ENCODE results near the gene CFAP74. TPM values are rescaled to one million over a fixed set of nuclear protein-coding genes. Genes with fewer than 3 reads are reported as not detected.

Gene CFAP74
- total RNA-seq, 1 experiment from 2014 or later, result not detected

- ATAC-seq (peak; percentile 16), DNase-seq (no peak)
- H3K9me2 ChIP-seq (replicated peaks; ENCODE audit: low read length), result no peaks in the 10 kb centered on the region
- peaks cover 26% of the 10 kb centered on the region for H3K4me1 ChIP-seq (ENCODE audit: insufficient read depth, low read length)
- no peak overlapping the region for H3K27ac ChIP-seq (ENCODE audit: low read length)
- H3K4me2 ChIP-seq (ENCODE audit: low read length), result peak overlapping the region; percentile 44
- ChIA-PET CTCF (interaction anchor here (1.3 kb wide), 1 partner anchor 11 kb away, joined by 5 read pairs; no protein-coding TSS in a partner anchor), POLR2A (ENCODE audit: unreplicated experiment) (interaction anchor here (0.6 kb wide), 1 partner anchor 19 kb away, joined by 11 read pairs; no protein-coding TSS in a partner anchor)
- no TSS peak for BruUV-seq (replicated peaks)
- no peaks in the 10 kb centered on the region for H3K9me3 ChIP-seq (ENCODE audit: low read length)
- no peaks in the 10 kb centered on the region for H3F3A ChIP-seq (ENCODE audit: low read length, unreplicated experiment)
- TF ChIP-seq CTCF (conservative IDR thresholded peaks at IDR 0.05; ENCODE audit: low read depth, low read length) (no peak), EZH2 (IDR thresholded peaks at IDR 0.05; ENCODE audit: low read length, unreplicated experiment) (no peak), EZH2phosphoT487 (IDR thresholded peaks at IDR 0.05; ENCODE audit: borderline replicate concordance, low read length) (no peak)
- H4K20me1 ChIP-seq (ENCODE audit: low read length), result peaks cover 5% of the 10 kb centered on the region
- H3K4me3 ChIP-seq (ENCODE audit: low read length), result no peak overlapping the region
- H3K79me2 ChIP-seq (ENCODE audit: low read length), result peaks cover 20% of the 10 kb centered on the region
- no peaks in the 10 kb centered on the region for H3K27me3 ChIP-seq (ENCODE audit: low read length)
- no peak overlapping the region for H3K9ac ChIP-seq (ENCODE audit: low read length)
- intact Hi-C loops (cut with micrococcal nuclease), result no loop called here
- no peaks in the 10 kb centered on the region for H3K36me3 ChIP-seq (ENCODE audit: low read depth, low read length)
- peak overlapping the region; percentile 21; the same call in 1 of the 2 replicates for H2AFZ ChIP-seq (ENCODE audit: low read length)
Measured at GRCh38 chr1:1894354-1895059, 109.1 kb downstream of the CFAP74 start.

GRCh38 chr1:1893997-1894353 lies 109.6 kb downstream of the CFAP74 start:
- intact Hi-C loops (cut with micrococcal nuclease), result no loop called here
- Histone ChIP-seq H2AFZ (ENCODE audit: low read length) (no peak overlapping the region), H3K9ac (ENCODE audit: low read length) (no peak overlapping the region), H3K9me2 (replicated peaks; ENCODE audit: low read length) (no peaks in the 10 kb centered on the region), H3K27me3 (ENCODE audit: low read length) (no peaks in the 10 kb centered on the region), H4K20me1 (ENCODE audit: low read length) (peaks cover 10% of the 10 kb centered on the region), H3K4me2 (ENCODE audit: low read length) (no peak overlapping the region), H3F3A (ENCODE audit: low read length, unreplicated experiment) (no peaks in the 10 kb centered on the region), H3K4me3 (ENCODE audit: low read length) (no peak overlapping the region), H3K27ac (ENCODE audit: low read length) (no peak overlapping the region), H3K4me1 (ENCODE audit: insufficient read depth, low read length) (peaks cover 29% of the 10 kb centered on the region), H3K79me2 (ENCODE audit: low read length) (peaks cover 26% of the 10 kb centered on the region), H3K9me3 (ENCODE audit: low read length) (no peaks in the 10 kb centered on the region), H3K36me3 (ENCODE audit: low read depth, low read length) (no peaks in the 10 kb centered on the region)
- ChIA-PET CTCF (no interaction called here), POLR2A (ENCODE audit: unreplicated experiment) (no interaction called here)
- TF ChIP-seq CTCF (conservative IDR thresholded peaks at IDR 0.05; ENCODE audit: low read depth, low read length) (no peak), EZH2phosphoT487 (IDR thresholded peaks at IDR 0.05; ENCODE audit: borderline replicate concordance, low read length) (no peak), EZH2 (IDR thresholded peaks at IDR 0.05; ENCODE audit: low read length, unreplicated experiment) (no peak)
- DNase-seq, result no peak
- ATAC-seq, result no peak
- BruUV-seq (replicated peaks), result no TSS peak

GRCh38 chr1:1893291-1893985 lies 110.1 kb downstream of the CFAP74 start:
- intact Hi-C loops (cut with micrococcal nuclease), result no loop called here
- ATAC-seq (no peak), DNase-seq (no peak)
- no peak overlapping the region for H3K9ac ChIP-seq (ENCODE audit: low read length)
- TF ChIP-seq CTCF (conservative IDR thresholded peaks at IDR 0.05; ENCODE audit: low read depth, low read length), result no peak
- no peak overlapping the region for H3K4me2 ChIP-seq (ENCODE audit: low read length)
- no peak overlapping the region for H3K27ac ChIP-seq (ENCODE audit: low read length)
- H3K79me2 ChIP-seq (ENCODE audit: low read length), result peaks cover 31% of the 10 kb centered on the region
- H3K4me1 ChIP-seq (ENCODE audit: insufficient read depth, low read length), result peaks cover 35% of the 10 kb centered on the region
- H4K20me1 ChIP-seq (ENCODE audit: low read length), result peaks cover 15% of the 10 kb centered on the region
- H3K9me3 ChIP-seq (ENCODE audit: low read length), result no peaks in the 10 kb centered on the region
- no peak overlapping the region for H3K4me3 ChIP-seq (ENCODE audit: low read length)
- CTCF ChIA-PET, result no interaction called here
- no TSS peak for BruUV-seq (replicated peaks)
- H3F3A ChIP-seq (ENCODE audit: low read length, unreplicated experiment), result no peaks in the 10 kb centered on the region
- no peaks in the 10 kb centered on the region for H3K9me2 ChIP-seq (replicated peaks; ENCODE audit: low read length)
- no peaks in the 10 kb centered on the region for H3K27me3 ChIP-seq (ENCODE audit: low read length)
- POLR2A ChIA-PET (ENCODE audit: unreplicated experiment), result no interaction called here
- no peaks in the 10 kb centered on the region for H3K36me3 ChIP-seq (ENCODE audit: low read depth, low read length)
- H2AFZ ChIP-seq (ENCODE audit: low read length), result no peak overlapping the region

Measured in PC-3 (cell line).